Cerebellar cortex (tissue), 1 donor: ENCODE results near the gene NUDT8.
A peak's percentile ranks its signal among the peaks of the same experiment; 100 is the strongest.
"Not testable (repeated sequence)": the region's sequence is repeated elsewhere in the genome, so short reads cannot be mapped to it uniquely, and the experiment has no call there.

Source experiments
- DNase-seq: peaks from one replicate; pipeline ENCODE4 v3.0.0-alpha.2; 2015; ENCODE audit warnings: low spot score

NUDT8 gene

GRCh38 chr11:67588899-67589415, 40.8 kb downstream of the NUDT8 start:
- DNase-seq, result not testable (repeated sequence)

- DNase-seq, result no peak
These were observed 41.6 kb downstream of the NUDT8 start for GRCh38 chr11:67588136-67588503.

- DNase-seq, result no peak
These were observed 43.0 kb downstream of the NUDT8 start for GRCh38 chr11:67586568-67587250.

GRCh38 chr11:67585911-67586310, 43.8 kb downstream of the NUDT8 start:
- no peak for DNase-seq

GRCh38 chr11:67584881-67585873, 44.6 kb downstream of the NUDT8 start:
- DNase-seq, result no peak

- peak; percentile 60 for DNase-seq
These were observed 45.4 kb downstream of the NUDT8 start for GRCh38 chr11:67584205-67584880.

- peak; percentile 75 for DNase-seq
These were observed 46.2 kb downstream of the NUDT8 start, which contains the start of gene GSTP1 for GRCh38 chr11:67583247-67584204. TSS of gene GSTP1 (plus strand) at chr11:67583812. CDS start at chr11:67583844, 32 bp downstream.

GRCh38 chr11:67582011-67582410, 47.7 kb downstream of the NUDT8 start:
- no peak for DNase-seq

GRCh38 chr11:67581469-67581868, 48.3 kb downstream of the NUDT8 start:
- no peak for DNase-seq

GRCh38 chr11:67577951-67578350, 51.8 kb downstream of the NUDT8 start:
- DNase-seq, result no peak
